Putamen (tissue), 1 donor: ENCODE data around the gene RADIL.

Experiments
- DNase-seq: peaks from one replicate; pipeline ENCODE4 v3.0.0-alpha.2; 2016; ENCODE audit warnings: low spot score

Gene RADIL

DNA sequence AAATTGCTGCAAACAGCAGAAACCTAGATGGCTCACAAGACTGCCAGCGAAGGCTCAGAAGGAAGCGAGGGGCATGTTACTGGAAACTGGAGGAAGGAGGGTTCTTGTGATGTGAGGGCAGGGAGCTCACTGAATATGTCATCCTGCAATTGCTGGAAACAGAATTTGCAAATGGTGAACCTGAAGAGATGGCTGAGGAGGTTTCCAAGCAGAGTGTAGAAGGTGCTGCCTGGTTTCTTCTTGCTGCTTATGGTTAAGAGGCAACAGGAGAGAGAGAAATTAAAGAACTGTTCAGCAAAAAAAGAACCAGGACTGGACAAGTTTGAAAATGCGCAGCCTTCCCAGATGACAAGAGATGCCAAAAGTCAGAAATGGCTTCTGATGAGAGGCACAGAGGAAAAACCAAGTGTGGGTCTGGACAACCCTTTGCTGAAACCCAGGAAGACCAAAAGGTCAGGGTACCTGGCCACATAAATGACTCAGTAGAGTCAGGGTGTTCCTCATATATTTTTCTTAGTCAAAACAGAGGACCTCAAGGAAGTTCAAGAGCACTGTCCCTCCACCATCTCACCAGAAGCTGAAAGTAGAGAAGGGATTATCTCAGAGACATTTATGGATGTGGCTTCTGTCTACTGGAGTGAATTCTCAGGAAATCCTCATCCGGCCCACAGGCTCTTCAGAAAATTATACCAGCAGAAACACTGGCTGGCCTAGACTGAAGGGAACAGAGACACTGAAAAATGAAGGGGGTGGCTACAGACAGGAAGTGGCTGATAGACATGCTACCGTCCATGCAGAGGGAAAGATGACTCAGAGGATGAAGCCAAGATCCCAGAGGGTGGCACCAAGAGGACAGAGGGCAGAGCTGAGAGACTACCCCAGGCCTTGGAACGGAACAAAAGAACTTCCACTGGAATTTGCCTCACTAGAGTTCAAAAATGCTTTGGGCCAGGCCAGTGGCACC is 31.8 kb downstream of the RADIL start:
- DNase-seq, result no peak

DNA sequence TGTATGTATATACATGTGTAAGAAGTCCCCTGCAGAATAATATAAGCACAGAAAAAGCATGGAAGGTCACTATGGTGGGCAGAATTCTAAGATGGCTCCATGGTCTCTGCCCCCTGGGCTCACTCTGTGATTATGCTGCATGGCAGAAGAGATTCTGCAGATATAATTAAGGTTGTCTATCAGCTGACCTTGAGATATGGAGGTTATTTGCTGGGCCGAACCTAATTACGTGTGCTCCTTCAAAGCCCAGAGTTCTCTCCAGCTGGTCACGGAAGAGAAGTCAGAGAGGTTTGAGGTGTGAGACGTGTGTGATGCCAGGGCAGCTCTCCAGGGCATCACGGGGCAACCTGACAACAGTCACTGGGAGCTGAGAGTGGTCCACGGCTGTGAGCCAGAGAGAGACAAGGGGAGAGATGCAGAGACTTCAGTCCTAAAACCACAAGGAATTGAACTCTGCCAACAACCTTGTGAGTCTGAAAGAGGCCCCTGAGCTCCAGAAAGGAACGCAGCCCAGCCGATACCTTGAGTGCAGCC is 33.2 kb downstream of the RADIL start:
- DNase-seq, result no peak

- no peak for DNase-seq
Observed at GRCh38 chr7:4849390-4849789, 34.1 kb downstream of the RADIL start.

GRCh38 chr7:4845740-4846142 is 37.8 kb downstream of the RADIL start:
- DNase-seq, result peak; percentile 36

GRCh38 chr7:4842319-4843064 is 41.0 kb downstream of the RADIL start:
- no peak for DNase-seq

- no peak for DNase-seq
Observed at GRCh38 chr7:4841836-4842235, 41.7 kb downstream of the RADIL start.

DNA sequence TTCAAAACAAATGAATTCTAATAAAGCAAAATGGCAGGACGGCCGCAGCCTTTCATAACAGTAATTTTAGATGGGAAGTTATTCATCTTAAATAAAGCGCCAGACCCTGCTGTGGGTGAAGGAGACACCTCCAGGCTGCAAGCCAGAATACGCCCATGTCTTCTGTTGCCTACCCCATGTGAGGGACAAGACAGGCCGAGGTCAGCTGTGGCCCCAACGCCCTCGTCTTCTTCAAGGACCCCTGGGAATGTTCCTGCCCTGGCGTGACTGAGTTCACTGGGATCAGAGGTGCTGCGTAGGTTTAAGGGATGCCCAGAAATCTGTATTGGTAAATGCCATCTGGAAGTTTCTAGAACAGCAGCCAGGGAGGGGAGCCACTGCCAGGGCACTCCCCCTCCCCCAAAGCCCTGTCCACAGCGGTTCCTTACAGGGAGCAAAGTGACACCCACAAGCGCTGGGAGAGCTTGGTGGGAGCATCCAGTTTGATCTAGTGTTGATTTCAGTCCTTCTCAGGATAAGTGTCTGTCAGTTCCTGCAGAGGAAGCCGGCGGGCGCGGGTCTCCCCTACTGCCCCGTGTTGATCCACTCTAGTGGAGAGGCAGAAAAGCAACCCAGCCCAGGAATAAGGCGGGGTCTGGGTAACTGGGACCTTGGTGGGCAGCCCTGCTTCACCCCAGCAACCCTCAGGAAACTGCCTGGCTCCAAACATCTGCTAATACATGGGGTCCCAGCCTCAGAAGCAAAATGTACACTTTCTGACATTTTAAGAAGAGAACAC is 42.3 kb downstream of the RADIL start:
- no peak for DNase-seq

DNA sequence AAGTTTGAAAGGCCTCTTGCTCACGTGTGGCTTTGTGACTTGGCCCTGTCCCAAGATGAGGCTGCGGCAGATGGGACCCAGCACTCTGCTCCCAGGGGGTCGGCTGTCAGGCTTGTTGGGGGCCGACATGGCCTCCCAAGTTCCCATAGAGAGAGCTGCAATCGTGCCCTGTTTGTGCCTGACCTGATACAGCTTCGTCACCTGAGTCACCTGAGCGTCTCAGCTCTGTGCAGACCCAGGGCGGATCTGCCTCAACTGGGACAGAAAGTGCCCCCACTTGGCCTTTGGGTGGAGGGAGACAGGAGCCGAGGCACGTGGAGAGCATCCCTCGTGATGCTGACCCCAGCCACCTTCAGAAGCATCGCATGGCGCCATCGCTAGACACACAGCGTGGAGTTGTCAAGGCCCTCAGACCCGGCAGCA is 43.4 kb downstream of the RADIL start:
- DNase-seq, result no peak

DNA sequence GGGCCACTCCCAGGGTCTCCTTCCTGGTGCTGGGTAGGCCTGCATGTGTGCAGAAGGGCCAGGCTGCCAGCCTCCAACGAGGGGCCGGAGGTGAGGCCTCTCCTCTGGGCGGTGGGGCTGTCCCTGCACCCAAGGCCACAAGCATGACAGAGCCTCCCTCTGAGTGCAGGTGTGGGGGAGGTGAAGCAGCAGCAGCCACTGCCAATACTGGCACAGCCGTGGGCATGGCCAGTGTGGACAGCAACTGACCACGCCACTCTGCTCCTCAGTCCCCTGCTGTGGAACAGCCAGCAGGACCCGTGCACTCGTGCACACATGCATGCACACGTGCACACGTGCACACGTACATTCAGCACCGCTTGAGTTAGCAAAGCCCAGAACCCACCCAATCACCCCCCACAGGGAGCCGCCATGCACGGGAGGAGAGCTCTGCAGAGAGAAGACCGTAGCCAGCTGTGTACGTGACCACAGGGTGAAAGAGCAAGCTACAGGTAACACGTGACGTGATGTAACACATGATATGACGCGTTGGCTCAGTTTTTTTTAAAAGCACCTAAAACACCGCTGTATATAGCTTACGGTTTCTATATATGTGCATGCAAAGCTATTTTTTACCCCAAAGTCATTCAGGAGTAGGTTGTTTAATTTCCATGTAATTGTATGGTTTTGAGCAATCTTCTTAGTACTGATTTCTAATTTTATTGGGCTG is 44.7 kb downstream of the RADIL start:
- DNase-seq, result no peak

- DNase-seq, result no peak
Observed at GRCh38 chr7:4837803-4838625, 45.5 kb downstream of the RADIL start.

DNA sequence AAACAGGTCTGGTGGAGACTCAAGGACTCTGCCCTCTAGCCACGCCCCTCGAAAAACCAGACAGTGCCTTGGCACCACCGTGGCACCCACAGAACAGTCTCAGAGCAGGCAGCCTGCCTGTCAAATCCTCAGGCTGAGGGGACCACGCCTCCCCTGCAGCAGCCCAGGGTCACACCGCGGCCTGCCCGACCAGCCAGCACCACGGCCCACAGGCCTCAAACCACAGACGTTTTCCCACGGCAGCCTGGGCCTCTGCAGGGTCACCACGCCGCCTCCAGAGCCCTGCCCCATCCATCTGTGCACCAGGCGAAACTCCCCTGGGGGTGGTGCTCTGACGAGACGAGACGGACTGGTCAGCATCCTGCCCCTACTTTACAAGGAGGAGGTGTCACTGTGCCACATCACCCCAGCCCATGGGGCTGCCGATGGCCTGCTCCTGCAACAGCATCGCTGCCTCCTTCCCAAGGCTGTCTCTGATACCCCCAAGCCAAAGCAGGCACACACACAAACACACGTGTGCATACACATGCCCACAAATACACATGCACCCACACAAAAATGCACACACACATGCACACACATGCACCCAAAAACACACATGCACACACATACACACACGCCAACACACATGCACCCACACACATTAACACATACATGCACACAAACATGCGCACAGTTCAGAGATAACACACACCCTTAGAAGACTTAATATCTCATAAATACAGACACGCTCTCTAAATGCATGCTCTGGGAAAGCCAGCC is 46.3 kb downstream of the RADIL start:
- DNase-seq, result no peak

- DNase-seq, result no peak
Observed at GRCh38 chr7:4836206-4836661, 47.3 kb downstream of the RADIL start.

GRCh38 chr7:4835398-4836205 is 47.9 kb downstream of the RADIL start:
- DNase-seq, result no peak

GRCh38 chr7:4834601-4835397 is 48.7 kb downstream of the RADIL start:
- no peak for DNase-seq

GRCh38 chr7:4833691-4834600 is 49.6 kb downstream of the RADIL start:
- DNase-seq, result no peak

DNA sequence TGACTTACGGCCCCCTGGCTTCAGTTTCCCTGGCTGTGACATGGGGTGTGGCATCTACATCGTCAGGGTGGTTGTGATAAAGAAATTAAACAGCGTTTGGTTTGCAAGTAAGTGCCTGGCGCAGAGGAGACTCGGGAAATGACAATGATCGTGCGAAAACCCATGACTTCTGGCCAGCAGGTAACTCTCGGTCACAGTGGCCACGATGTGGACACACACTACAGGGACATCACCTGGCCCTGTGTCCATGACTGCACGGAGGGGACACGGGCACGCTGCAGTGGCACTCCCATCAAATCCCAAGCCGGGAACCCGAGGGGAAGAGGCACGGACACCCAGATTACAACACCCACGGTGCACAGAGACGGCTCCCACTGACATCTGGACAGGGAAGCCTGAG is 50.3 kb downstream of the RADIL start:
- DNase-seq, result no peak

GRCh38 chr7:4832711-4833110 is 50.8 kb downstream of the RADIL start:
- DNase-seq, result no peak
